GM23338 (cell line): ENCODE results near the gene ZFX. TPM values are rescaled to one million over a fixed set of nuclear protein-coding genes. Genes with fewer than 3 reads are reported as not detected.
A peak's percentile ranks its signal among the peaks of the same experiment; 100 is the strongest.

ENCODE experiments used
- ATAC-seq: fragments of 200-7000 bp; cut with Tn5 transposase; 3 replicates; pipeline ENCODE4 v1.9.1; 2020
- DNase-seq: peaks from one replicate; pipeline ENCODE4 v3.0.0-alpha.2; 2015; ENCODE audit warnings: low spot score
- H2AFZ ChIP-seq: fragments of 200-600 bp; sonication (generic); 2 replicates; pipeline ENCODE4 v1.8.0; 2016; ENCODE audit warnings: antibody characterized with exemption, mild to moderate bottlenecking, moderate library complexity
- H3F3A ChIP-seq: fragments of 200-600 bp; sonication (generic); replicated peaks from 2 replicates; pipeline ENCODE4 v1.8.0; 2017; ENCODE audit warnings: antibody characterized with exemption, mixed run types, low read depth
- H3K27ac ChIP-seq: fragments of 200-600 bp; sonication (generic); 2 replicates; pipeline ENCODE4 v1.6.1; 2016; ENCODE audit warnings: low read depth
- H3K27me3 ChIP-seq: fragments of 200-600 bp; sonication (generic); 2 replicates; pipeline ENCODE4 v1.8.0; 2016; ENCODE audit warnings: mild to moderate bottlenecking, mixed run types, moderate library complexity; ENCODE audit not compliant: insufficient read depth
- H3K36me3 ChIP-seq: fragments of 200-600 bp; sonication (generic); 2 replicates; pipeline ENCODE4 v1.8.0; 2016; ENCODE audit warnings: mild to moderate bottlenecking; ENCODE audit not compliant: insufficient read depth
- H3K4me1 ChIP-seq: fragments of 200-600 bp; sonication (generic); 2 replicates; pipeline ENCODE4 v1.8.0; 2016; ENCODE audit warnings: mild to moderate bottlenecking, moderate library complexity; ENCODE audit not compliant: insufficient read depth
- H3K4me2 ChIP-seq: fragments of 200-600 bp; sonication (generic); 2 replicates; pipeline ENCODE4 v1.7.1; 2017; ENCODE audit warnings: mixed run types
- H3K4me3 ChIP-seq: fragments of 200-600 bp; sonication (generic); 2 replicates; pipeline ENCODE4 v1.6.1; 2016; ENCODE audit warnings: mixed run types
- H3K79me2 ChIP-seq: fragments of 200-600 bp; sonication (generic); replicated peaks from 2 replicates; pipeline ENCODE4 v1.8.0; 2017; ENCODE audit warnings: mild to moderate bottlenecking; ENCODE audit not compliant: insufficient read depth
- H3K9me2 ChIP-seq: fragments of 200-600 bp; sonication (generic); 2 replicates; pipeline ENCODE4 v1.8.0; 2017; ENCODE audit not compliant: insufficient read depth
- H4K20me1 ChIP-seq: fragments of 200-600 bp; sonication (generic); replicated peaks from 2 replicates; pipeline ENCODE4 v1.8.0; 2017; ENCODE audit warnings: mild to moderate bottlenecking; ENCODE audit not compliant: insufficient read depth
- H3K27ac Mint-ChIP-seq: 2 replicates; pipeline ENCODE4 v1.8.0; 2020; ENCODE audit warnings: inconsistent platforms, mild to moderate bottlenecking, moderate library complexity, mixed read lengths
- H3K27me3 Mint-ChIP-seq: 3 replicates; pipeline ENCODE4 v1.8.0; 2022; ENCODE audit warnings: low read depth, mild to moderate bottlenecking, moderate library complexity, mixed read lengths, inconsistent platforms; ENCODE audit not compliant: insufficient read depth, poor library complexity
- H3K36me3 Mint-ChIP-seq: 3 replicates; pipeline ENCODE4 v1.8.0; 2021; ENCODE audit warnings: low read depth, mild to moderate bottlenecking, inconsistent platforms, moderate library complexity, mixed read lengths
- H3K4me1 Mint-ChIP-seq: 3 replicates; pipeline ENCODE4 v1.8.0; 2020; ENCODE audit warnings: mild to moderate bottlenecking, inconsistent platforms, mixed read lengths
- H3K4me3 Mint-ChIP-seq: 3 replicates; pipeline ENCODE4 v1.8.0; 2021; ENCODE audit warnings: moderate library complexity, mild to moderate bottlenecking, inconsistent platforms, mixed read lengths
- H3K9me3 Mint-ChIP-seq: 3 replicates; pipeline ENCODE4 v1.8.0; 2020; ENCODE audit warnings: moderate library complexity, mild to moderate bottlenecking, inconsistent platforms, mixed read lengths
- CREB1 ChIP-seq: fragments of 250-450 bp; sonication (Bioruptor Pico); IDR thresholded peaks from 2 replicates; pipeline ENCODE4 v1.5.0; 2020; ENCODE audit warnings: low read depth, mild to moderate bottlenecking, moderate library complexity
- CTCF ChIP-seq, 2 experiments: fragments of 200-600 bp in 1 of 2; sonication (generic) in 1 of 2; conservative IDR thresholded peaks; 2 replicates each; pipeline versions ENCODE4 v1.5.1 to v1.6.1; 2016 to 2017; ENCODE audit warnings: antibody characterized with exemption in 2 of 2, low read depth in 2 of 2, mild to moderate bottlenecking in 2 of 2, moderate library complexity in 1 of 2
- ETS1 ChIP-seq: IDR thresholded peaks from 2 replicates; pipeline ENCODE4 v1.6.1; 2016; ENCODE audit warnings: antibody characterized with exemption
- EZH2 ChIP-seq: fragments of 200-600 bp; sonication (generic); IDR thresholded peaks from one replicate; pipeline ENCODE4 v1.8.0; 2017; ENCODE audit warnings: antibody characterized with exemption, mild to moderate bottlenecking, low read depth; ENCODE audit not compliant: unreplicated experiment
- NANOG ChIP-seq: IDR thresholded peaks from 2 replicates; pipeline ENCODE4 v1.6.1; 2016; ENCODE audit warnings: antibody characterized with exemption, borderline replicate concordance
- STAT1 ChIP-seq: IDR thresholded peaks from one replicate; pipeline ENCODE4 v1.6.1; 2016; ENCODE audit warnings: antibody characterized with exemption; ENCODE audit not compliant: unreplicated experiment
- ZNF114 ChIP-seq: fragments of 250-450 bp; sonication (Bioruptor Pico); IDR thresholded peaks from 2 replicates; pipeline ENCODE4 v1.5.0; 2020; ENCODE audit warnings: mild to moderate bottlenecking, moderate library complexity
- ZNF331 ChIP-seq: fragments of 250-450 bp; sonication (Bioruptor Pico); IDR thresholded peaks from 2 replicates; pipeline ENCODE4 v1.5.0; 2020; ENCODE audit warnings: low read depth, mild to moderate bottlenecking, moderate library complexity
- polyA plus RNA-seq: library from polyadenylated mRNA; unstranded; fragments of >200 nt; fragmentation: Nextera tagmentation; extraction: Ambion mirVana; gene quantifications from 2 replicates; pipeline ENCODE4 v1.2.1, GENCODE V29; 2016
- total RNA-seq: library from RNA; depleted of rRNA; stranded (reverse); fragments of >200 nt; shearing (Covaris generic); gene quantifications from 2 replicates; pipeline ENCODE4 v1.2.3, GENCODE V29; 2014

Gene ZFX
- total and polyA plus RNA-seq, 2 experiments from 2014 or later, result 11.0 to 15.4 TPM

- H3K27me3 ChIP-seq, result no peaks in the 10 kb centered on the region
- no peaks in the 10 kb centered on the region for H3K79me2 ChIP-seq
- Mint-ChIP-seq H3K4me3 (no peak overlapping the region), H3K36me3 (no peaks in the 10 kb centered on the region), H3K9me3 (no peaks in the 10 kb centered on the region), H3K4me1 (no peaks in the 10 kb centered on the region), H3K27me3 (no peaks in the 10 kb centered on the region), H3K27ac (no peak overlapping the region)
- no peak overlapping the region for H3K4me3 ChIP-seq
- no peaks in the 10 kb centered on the region for H3K4me1 ChIP-seq
- no peaks in the 10 kb centered on the region for H3K36me3 ChIP-seq
- no peak overlapping the region for H3K4me2 ChIP-seq
- H2AFZ ChIP-seq, result no peak overlapping the region
- no peaks in the 10 kb centered on the region for H3F3A ChIP-seq
- DNase-seq (no peak), ATAC-seq (no peak)
- H3K27ac ChIP-seq, result no peak overlapping the region
- TF ChIP-seq NANOG (no peak), CTCF (conservative IDR thresholded peaks at IDR 0.05; ENCODE audit: low read depth in 2 of 2) (no peak)
- H4K20me1 ChIP-seq, result no peaks in the 10 kb centered on the region
- no peaks in the 10 kb centered on the region for H3K9me2 ChIP-seq
Measured at GRCh38 chrX:24117258-24117657, 32.3 kb upstream of the ZFX start.

GRCh38 chrX:24124244-24124799, 25.2 kb upstream of the ZFX start:
- H3K27me3 ChIP-seq, result no peaks in the 10 kb centered on the region
- no peak overlapping the region for H3K27ac ChIP-seq
- no peaks in the 10 kb centered on the region for H3K36me3 ChIP-seq
- Mint-ChIP-seq H3K4me3 (no peak overlapping the region), H3K4me1 (no peaks in the 10 kb centered on the region; the same call in 2 of the 3 replicates), H3K9me3 (no peaks in the 10 kb centered on the region), H3K27me3 (no peaks in the 10 kb centered on the region), H3K36me3 (no peaks in the 10 kb centered on the region), H3K27ac (no peak overlapping the region)
- H4K20me1 ChIP-seq, result no peaks in the 10 kb centered on the region
- H3K4me3 ChIP-seq, result no peak overlapping the region
- no peaks in the 10 kb centered on the region for H3K9me2 ChIP-seq
- no peak overlapping the region for H3K4me2 ChIP-seq
- TF ChIP-seq ETS1 (no peak), ZNF114 (no peak), ZNF331 (CRISPR knock-in tag) (no peak), CREB1 (no peak), EZH2 (no peak), NANOG (no peak)
- H3K79me2 ChIP-seq, result no peaks in the 10 kb centered on the region
- H2AFZ ChIP-seq, result peak overlapping the region; percentile 43; the same call in 1 of the 2 replicates
- H3K4me1 ChIP-seq, result no peaks in the 10 kb centered on the region
- ATAC-seq (no peak), DNase-seq (no peak)
- no peaks in the 10 kb centered on the region for H3F3A ChIP-seq

GRCh38 chrX:24125028-24125612, 24.4 kb upstream of the ZFX start:
- Histone ChIP-seq H3K9me2 (no peaks in the 10 kb centered on the region), H3K79me2 (no peaks in the 10 kb centered on the region), H3K4me2 (no peak overlapping the region), H3K4me1 (no peaks in the 10 kb centered on the region), H3K36me3 (no peaks in the 10 kb centered on the region), H3K27me3 (no peaks in the 10 kb centered on the region), H2AFZ (peak overlapping the region; percentile 43; the same call in 1 of the 2 replicates), H3F3A (no peaks in the 10 kb centered on the region), H3K27ac (no peak overlapping the region), H4K20me1 (no peaks in the 10 kb centered on the region), H3K4me3 (no peak overlapping the region)
- H3K9me3 Mint-ChIP-seq, result no peaks in the 10 kb centered on the region
- no peak overlapping the region for H3K4me3 Mint-ChIP-seq
- ATAC-seq, result no peak
- peaks cover 1% of the 10 kb centered on the region; the same call in 2 of the 3 replicates for H3K4me1 Mint-ChIP-seq
- TF ChIP-seq STAT1 (no peak), CTCF (conservative IDR thresholded peaks at IDR 0.05; ENCODE audit: low read depth in 2 of 2) (no peak)
- H3K36me3 Mint-ChIP-seq, result no peaks in the 10 kb centered on the region
- H3K27ac Mint-ChIP-seq, result no peak overlapping the region
- no peaks in the 10 kb centered on the region for H3K27me3 Mint-ChIP-seq
- no peak for DNase-seq
